PC-9 (cell line): ENCODE measurements around the gene STX7. TPM values are rescaled to one million over a fixed set of nuclear protein-coding genes. Genes with fewer than 3 reads are reported as not detected.

Experiments
- BruUV-seq: library from RNA; stranded (reverse); fragments of 400-500 nt; replicated peaks from 2 replicates; lab custom pipeline; 2021; lab: Mats Ljungman, UMichigan
- CTCF ChIA-PET: fragments of 300-600 bp; sonication (Branson Sonifier 250); formaldehyde crosslinking; loops from one replicate; lab custom pipeline; 2022; ENCODE audit warnings: antibody characterized with exemption; lab: Charles Lee
- POLR2A ChIA-PET: fragments of 300-600 bp; sonication (Branson Sonifier 250); formaldehyde crosslinking; loops from one replicate; lab custom pipeline; 2022; ENCODE audit warnings: antibody characterized with exemption; ENCODE audit not compliant: unreplicated experiment; lab: Charles Lee
- DNase-seq, 2 experiments: peaks; one replicate each; pipeline versions ENCODE4 v3.0.0 to v3.0.0-alpha.2; 2015 to 2022; ENCODE audit warnings: mixed read lengths in 1 of 2
- H2AFZ ChIP-seq: fragments of 200-600 bp; sonication (generic); 2 replicates; pipeline ENCODE4 v1.8.1; 2017; ENCODE audit warnings: antibody characterized with exemption
- H3F3A ChIP-seq: fragments of 200-600 bp; sonication (generic); 2 replicates; pipeline ENCODE4 v1.8.1; 2017; ENCODE audit warnings: antibody characterized with exemption, mild to moderate bottlenecking, low read depth; ENCODE audit not compliant: insufficient read depth
- H3K27ac ChIP-seq: fragments of 200-600 bp; sonication (generic); 2 replicates; pipeline ENCODE4 v1.6.1; 2016; ENCODE audit warnings: mixed run types
- H3K27me3 ChIP-seq: fragments of 200-600 bp; sonication (generic); 2 replicates; pipeline ENCODE4 v1.6.1; 2016; ENCODE audit warnings: low read depth, mixed run types; ENCODE audit not compliant: insufficient read depth
- H3K36me3 ChIP-seq: fragments of 200-600 bp; sonication (generic); 2 replicates; pipeline ENCODE4 v1.6.1; 2016; ENCODE audit warnings: low read depth, mixed run types
- H3K4me1 ChIP-seq: fragments of 200-600 bp; sonication (generic); replicated peaks from 2 replicates; pipeline ENCODE4 v1.6.1; 2016; ENCODE audit warnings: mixed run types; ENCODE audit not compliant: insufficient read depth
- H3K4me2 ChIP-seq: fragments of 200-600 bp; sonication (generic); 2 replicates; pipeline ENCODE4 v1.6.1; 2017; ENCODE audit warnings: mixed run types
- H3K4me3 ChIP-seq: fragments of 200-600 bp; sonication (generic); 2 replicates; pipeline ENCODE4 v1.6.1; 2016; ENCODE audit warnings: mixed run types
- H3K79me2 ChIP-seq: fragments of 200-600 bp; sonication (generic); 2 replicates; pipeline ENCODE4 v1.6.1; 2017; ENCODE audit warnings: low read depth, mixed run types
- H3K9me2 ChIP-seq: fragments of 200-600 bp; sonication (generic); 2 replicates; pipeline ENCODE4 v1.8.1; 2017; ENCODE audit warnings: mild to moderate bottlenecking; ENCODE audit not compliant: insufficient read depth
- H3K9me3 ChIP-seq: fragments of 200-600 bp; sonication (generic); 2 replicates; pipeline ENCODE4 v1.8.1; 2016; ENCODE audit warnings: low read depth; ENCODE audit not compliant: insufficient read depth
- H4K20me1 ChIP-seq: fragments of 200-600 bp; sonication (generic); 2 replicates; pipeline ENCODE4 v1.8.1; 2017; ENCODE audit not compliant: insufficient read depth
- EZH2 ChIP-seq: fragments of 200-600 bp; sonication (generic); IDR thresholded peaks from 2 replicates; pipeline ENCODE4 v1.8.0; 2017; ENCODE audit warnings: antibody characterized with exemption, low read depth
- intact Hi-C: fragments of 100-400 bp; cut with micrococcal nuclease; formaldehyde crosslinking; loops from one replicate; pipeline ENCODE4 v1.10.0; 2022; ENCODE audit not compliant: unreplicated experiment
- total RNA-seq: library from RNA; stranded (reverse); gene quantifications from 2 replicates; pipeline ENCODE4 v1.2.3, GENCODE V29; 2021
- TF ChIP-seq, protein P1 (sequence below): fragments of 200-600 bp; sonication (generic); conservative IDR thresholded peaks from 2 replicates; pipeline ENCODE4 v1.6.1; 2017; ENCODE audit warnings: mixed run types, antibody characterized with exemption, mild to moderate bottlenecking, moderate library complexity

STX7 gene
- total RNA-seq, 1 experiment from 2014 or later, result 40.7 TPM

DNA sequence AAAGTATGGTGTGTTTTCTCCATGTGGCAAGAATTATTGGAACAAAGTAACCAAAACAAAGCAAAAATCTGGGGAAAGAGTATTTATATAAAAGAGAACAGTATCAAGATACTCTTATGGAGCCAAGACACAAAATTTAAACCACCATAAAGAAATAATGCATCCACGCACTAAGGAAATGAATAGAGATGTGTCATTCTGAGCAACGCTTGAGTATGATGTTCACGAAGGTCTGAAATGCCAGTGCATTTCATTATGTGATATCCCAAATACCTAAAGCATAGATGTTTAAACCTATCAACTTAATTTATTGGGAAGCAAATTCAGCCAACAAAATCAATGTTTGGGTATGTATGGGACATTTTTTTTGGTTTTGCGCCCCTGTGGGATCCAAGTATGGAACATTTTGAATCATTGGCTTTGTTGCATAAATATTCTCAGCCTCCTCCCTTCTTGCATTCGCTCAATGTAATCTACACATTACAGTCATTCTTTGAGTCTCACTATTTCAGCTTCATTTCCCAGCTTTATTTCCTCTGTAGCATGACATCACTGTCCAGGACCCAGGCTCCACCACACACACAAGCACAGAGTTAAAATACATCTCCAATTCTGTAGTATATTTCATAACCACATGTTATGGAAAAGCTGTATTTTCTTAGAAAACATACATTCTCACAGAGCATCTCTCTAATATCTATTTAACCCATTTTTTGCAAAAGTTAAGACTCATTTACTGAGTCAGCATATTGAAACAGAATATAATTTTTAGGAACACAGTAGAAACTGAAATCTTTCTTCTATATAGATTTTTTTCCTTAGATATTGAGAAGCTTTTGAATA lies 100.0 kb downstream of the STX7 start:
- ChIA-PET POLR2A (interaction anchor here (0.6 kb wide), 1 partner anchor 61 kb away, joined by 4 read pairs; no protein-coding TSS in a partner anchor), CTCF (no interaction called here)
- Histone ChIP-seq H3K79me2 (no peaks in the 10 kb centered on the region), H3K27ac (no peak overlapping the region), H3K36me3 (no peaks in the 10 kb centered on the region), H3K27me3 (no peaks in the 10 kb centered on the region), H3K4me2 (no peak overlapping the region), H3F3A (no peaks in the 10 kb centered on the region), H2AFZ (no peak overlapping the region), H3K4me1 (0 out of 2 replicates have a peak, but pooled peaks cover 3% of the 10 kb centered on the region), H3K9me2 (no peaks in the 10 kb centered on the region), H4K20me1 (no peaks in the 10 kb centered on the region), H3K9me3 (no peaks in the 10 kb centered on the region; the same call in 1 of the 2 replicates), H3K4me3 (no peak overlapping the region)
- no peak for DNase-seq
- no TSS peak for BruUV-seq
- TF ChIP-seq, protein P1, sequence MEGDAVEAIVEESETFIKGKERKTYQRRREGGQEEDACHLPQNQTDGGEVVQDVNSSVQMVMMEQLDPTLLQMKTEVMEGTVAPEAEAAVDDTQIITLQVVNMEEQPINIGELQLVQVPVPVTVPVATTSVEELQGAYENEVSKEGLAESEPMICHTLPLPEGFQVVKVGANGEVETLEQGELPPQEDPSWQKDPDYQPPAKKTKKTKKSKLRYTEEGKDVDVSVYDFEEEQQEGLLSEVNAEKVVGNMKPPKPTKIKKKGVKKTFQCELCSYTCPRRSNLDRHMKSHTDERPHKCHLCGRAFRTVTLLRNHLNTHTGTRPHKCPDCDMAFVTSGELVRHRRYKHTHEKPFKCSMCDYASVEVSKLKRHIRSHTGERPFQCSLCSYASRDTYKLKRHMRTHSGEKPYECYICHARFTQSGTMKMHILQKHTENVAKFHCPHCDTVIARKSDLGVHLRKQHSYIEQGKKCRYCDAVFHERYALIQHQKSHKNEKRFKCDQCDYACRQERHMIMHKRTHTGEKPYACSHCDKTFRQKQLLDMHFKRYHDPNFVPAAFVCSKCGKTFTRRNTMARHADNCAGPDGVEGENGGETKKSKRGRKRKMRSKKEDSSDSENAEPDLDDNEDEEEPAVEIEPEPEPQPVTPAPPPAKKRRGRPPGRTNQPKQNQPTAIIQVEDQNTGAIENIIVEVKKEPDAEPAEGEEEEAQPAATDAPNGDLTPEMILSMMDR, result no peak
- no peak for TF ChIP-seq EZH2
- intact Hi-C loops, result no loop called here

DNA sequence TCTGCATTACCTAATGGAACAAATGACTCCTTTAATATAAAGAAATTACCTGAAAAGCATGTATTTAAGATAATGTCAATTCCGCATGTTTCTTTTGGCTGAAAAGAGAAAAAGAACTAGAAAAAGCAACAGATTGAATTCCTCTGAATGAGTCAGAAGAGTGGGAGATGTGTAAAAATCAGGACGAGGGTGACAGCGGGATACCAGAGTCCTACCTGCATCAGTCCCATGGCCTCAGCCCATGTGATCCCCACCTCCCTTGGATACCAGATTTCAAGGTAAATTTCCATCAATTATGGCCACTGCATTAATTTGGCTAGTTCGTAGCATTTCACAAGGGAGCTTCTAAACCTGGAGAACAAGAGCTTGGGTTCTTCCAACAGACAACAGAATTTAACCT lies 101.6 kb downstream of the STX7 start:
- no peaks in the 10 kb centered on the region for H3K79me2 ChIP-seq
- H3K9me3 ChIP-seq, result no peaks in the 10 kb centered on the region
- no TSS peak for BruUV-seq
- H3K4me2 ChIP-seq, result no peak overlapping the region
- intact Hi-C loops, result no loop called here
- H4K20me1 ChIP-seq, result no peaks in the 10 kb centered on the region
- no peak for TF ChIP-seq EZH2
- TF ChIP-seq, protein P1, result no peak
- no peaks in the 10 kb centered on the region for H3F3A ChIP-seq
- H3K4me1 ChIP-seq, result 0 out of 2 replicates have a peak, but pooled peaks cover 3% of the 10 kb centered on the region
- POLR2A ChIA-PET, result no interaction called here
- no peak overlapping the region for H3K4me3 ChIP-seq
- no peaks in the 10 kb centered on the region for H3K27me3 ChIP-seq
- H3K36me3 ChIP-seq, result no peaks in the 10 kb centered on the region
- DNase-seq, result no peak
- no peak overlapping the region for H3K27ac ChIP-seq
- CTCF ChIA-PET, result no interaction called here
- no peaks in the 10 kb centered on the region for H3K9me2 ChIP-seq
- H2AFZ ChIP-seq, result no peak overlapping the region

DNA sequence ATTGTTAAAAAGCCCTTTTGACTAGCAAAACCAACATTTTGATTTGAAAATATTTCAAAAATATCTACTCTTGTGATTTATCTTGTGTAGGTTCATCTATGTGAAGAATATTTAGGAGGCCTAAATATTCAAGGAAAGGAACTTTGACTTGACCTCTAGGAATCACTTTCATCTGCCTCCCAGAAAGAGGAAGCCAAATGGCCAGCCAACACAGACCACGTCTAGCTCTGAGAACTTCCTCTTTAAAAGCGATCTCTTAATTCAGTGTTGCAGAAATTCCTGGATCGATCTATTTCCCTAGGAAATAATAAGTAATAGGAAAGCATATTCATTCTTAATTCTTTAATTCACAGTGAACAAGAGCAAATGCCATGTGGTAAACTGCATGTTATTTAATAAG lies 102.1 kb downstream of the STX7 start:
- H3K4me1 ChIP-seq, result 0 out of 2 replicates have a peak, but pooled peaks cover 3% of the 10 kb centered on the region
- ChIA-PET CTCF (no interaction called here), POLR2A (no interaction called here)
- intact Hi-C loops, result no loop called here
- no peak overlapping the region for H3K4me2 ChIP-seq
- no peaks in the 10 kb centered on the region for H3K27me3 ChIP-seq
- H3K79me2 ChIP-seq, result no peaks in the 10 kb centered on the region
- H3K9me2 ChIP-seq, result no peaks in the 10 kb centered on the region
- no peaks in the 10 kb centered on the region for H3K36me3 ChIP-seq
- no peak overlapping the region for H2AFZ ChIP-seq
- H3K4me3 ChIP-seq, result no peak overlapping the region
- H3K27ac ChIP-seq, result no peak overlapping the region
- no peaks in the 10 kb centered on the region for H4K20me1 ChIP-seq
- TF ChIP-seq, protein P1, result no peak
- no peak for TF ChIP-seq EZH2
- H3F3A ChIP-seq, result no peaks in the 10 kb centered on the region
- no peak for DNase-seq
- H3K9me3 ChIP-seq, result no peaks in the 10 kb centered on the region
- BruUV-seq, result no TSS peak
